SK-N-MC (cell line): Measurements from ENCODE around the gene FOXRED2.

Experiments
- DNase-seq: peaks from one replicate; pipeline ENCODE4 v3.0.0-alpha.2; 2011; ENCODE audit warnings: low read depth, low spot score
- H3K27ac ChIP-seq: fragments of 200-600 bp; sonication (generic); 2 replicates; pipeline ENCODE4 v1.5.1; 2016; ENCODE audit warnings: mixed run types
- H3K36me3 ChIP-seq: fragments of 200-600 bp; sonication (generic); 2 replicates; pipeline ENCODE4 v1.6.1; 2017; ENCODE audit warnings: antibody characterized with exemption, low read length, mixed read lengths; ENCODE audit not compliant: insufficient read depth
- H3K4me3 ChIP-seq: fragments of 200-600 bp; sonication (generic); 2 replicates; pipeline ENCODE4 v1.5.1; 2016
- H3K9ac ChIP-seq: fragments of 200-600 bp; sonication (generic); 2 replicates; pipeline ENCODE4 v1.8.0; 2017; ENCODE audit warnings: mixed run types, mixed read lengths; ENCODE audit not compliant: insufficient read length
- H3K9me3 ChIP-seq: fragments of 200-600 bp; sonication (generic); 2 replicates; pipeline ENCODE4 v1.6.1; 2017; ENCODE audit warnings: low read depth, mild to moderate bottlenecking, antibody characterized with exemption, low read length, moderate library complexity, mixed read lengths
- EZH2 ChIP-seq: fragments of 200-600 bp; sonication (generic); IDR thresholded peaks from one replicate; pipeline ENCODE4 v1.6.1; 2017; ENCODE audit warnings: antibody characterized with exemption
- FOXP2 ChIP-seq: optimal IDR thresholded peaks from 2 replicates; pipeline ENCODE3; 2011; ENCODE audit warnings: mild to moderate bottlenecking, moderate library complexity; ENCODE audit not compliant: insufficient read depth; ENCODE audit errors: extremely low read length, control extremely low read depth
- POLR2AphosphoS5 ChIP-seq: IDR thresholded peaks from 2 replicates; pipeline ENCODE4 v1.6.1; 2012; ENCODE audit warnings: mild to moderate bottlenecking, low read depth, low read length, borderline replicate concordance

FOXRED2 gene

GRCh38 chr22:36481393-36482168, 25.3 kb downstream of the FOXRED2 start, which contains the start of gene TXN2:
TXN2 (minus strand) TSS chr22:36481640; CDS start chr22:36480837, 803 bp downstream.
- Histone ChIP-seq H3K27ac (peak within 1 kb of the TSS; percentile 99), H3K36me3 (peaks cover 23% of the 10 kb centered on the region), H3K4me3 (peak within 1 kb of the TSS; percentile 83), H3K9ac (peak within 1 kb of the TSS; percentile 91), H3K9me3 (no peaks in the 10 kb centered on the region)
- peak; percentile 8 for TF ChIP-seq FOXP2
- peak; percentile 84 for TF ChIP-seq POLR2AphosphoS5
- no peak for TF ChIP-seq EZH2
- DNase-seq, result peak; percentile 88

- DNase-seq, result peak; percentile 77
- peak overlapping the region; percentile 83 for H3K4me3 ChIP-seq
- peak overlapping the region; percentile 99 for H3K27ac ChIP-seq
- TF ChIP-seq FOXP2, result no peak
- TF ChIP-seq EZH2, result no peak
- TF ChIP-seq POLR2AphosphoS5, result no peak
- peaks cover 22% of the 10 kb centered on the region; the same call in 1 of the 2 replicates for H3K36me3 ChIP-seq
- H3K9me3 ChIP-seq, result no peaks in the 10 kb centered on the region
- peak overlapping the region; percentile 91 for H3K9ac ChIP-seq
These were observed 25.9 kb downstream of the FOXRED2 start for GRCh38 chr22:36480941-36481392.

GRCh38 chr22:36478966-36479365, 27.9 kb downstream of the FOXRED2 start:
- no peak overlapping the region for H3K27ac ChIP-seq
- no peak overlapping the region for H3K4me3 ChIP-seq

GRCh38 chr22:36475341-36475740, 31.5 kb downstream of the FOXRED2 start:
- H3K36me3 ChIP-seq, result peaks cover 47% of the 10 kb centered on the region
- TF ChIP-seq POLR2AphosphoS5 (no peak), EZH2 (no peak), FOXP2 (no peak)

More at GRCh38 chr22:36478966-36479365, 27.9 kb downstream of the FOXRED2 start:
- Histone ChIP-seq H3K36me3 (peaks cover 37% of the 10 kb centered on the region), H3K9me3 (no peaks in the 10 kb centered on the region), H3K9ac (no peak overlapping the region)
- no peak for TF ChIP-seq FOXP2
- no peak for DNase-seq

GRCh38 chr22:36472689-36473088, 34.2 kb downstream of the FOXRED2 start:
- DNase-seq, result no peak
- Histone ChIP-seq H3K9ac (no peak overlapping the region), H3K4me3 (no peak overlapping the region), H3K9me3 (no peaks in the 10 kb centered on the region), H3K27ac (no peak overlapping the region), H3K36me3 (peaks cover 38% of the 10 kb centered on the region)
- TF ChIP-seq EZH2 (no peak), POLR2AphosphoS5 (no peak)

More at GRCh38 chr22:36475341-36475740, 31.5 kb downstream of the FOXRED2 start:
- H3K9me3 ChIP-seq, result no peaks in the 10 kb centered on the region
- DNase-seq, result no peak
- no peak overlapping the region for H3K27ac ChIP-seq
- no peak overlapping the region for H3K9ac ChIP-seq
- H3K4me3 ChIP-seq, result no peak overlapping the region

GRCh38 chr22:36471341-36471821, 35.5 kb downstream of the FOXRED2 start:
- H3K9ac ChIP-seq, result no peak overlapping the region
- TF ChIP-seq POLR2AphosphoS5 (no peak), FOXP2 (no peak), EZH2 (no peak)

GRCh38 chr22:36470994-36471331, 35.9 kb downstream of the FOXRED2 start:
- no peak for TF ChIP-seq EZH2
- TF ChIP-seq FOXP2, result no peak
- TF ChIP-seq POLR2AphosphoS5, result no peak
- H3K36me3 ChIP-seq, result peaks cover 25% of the 10 kb centered on the region

More at GRCh38 chr22:36471341-36471821, 35.5 kb downstream of the FOXRED2 start:
- Histone ChIP-seq H3K4me3 (no peak overlapping the region), H3K36me3 (peaks cover 27% of the 10 kb centered on the region), H3K9me3 (no peaks in the 10 kb centered on the region), H3K27ac (no peak overlapping the region)
- DNase-seq, result no peak

GRCh38 chr22:36470162-36470993, 36.5 kb downstream of the FOXRED2 start:
- peaks cover 19% of the 10 kb centered on the region for H3K36me3 ChIP-seq

More at GRCh38 chr22:36470994-36471331, 35.9 kb downstream of the FOXRED2 start:
- Histone ChIP-seq H3K9me3 (no peaks in the 10 kb centered on the region), H3K9ac (no peak overlapping the region), H3K27ac (no peak overlapping the region), H3K4me3 (no peak overlapping the region)
- no peak for DNase-seq

More at GRCh38 chr22:36470162-36470993, 36.5 kb downstream of the FOXRED2 start:
- Histone ChIP-seq H3K27ac (no peak overlapping the region), H3K4me3 (no peak overlapping the region), H3K9me3 (no peaks in the 10 kb centered on the region), H3K9ac (peak overlapping the region; percentile 6)
- no peak for TF ChIP-seq FOXP2
- TF ChIP-seq POLR2AphosphoS5, result no peak
- no peak for TF ChIP-seq EZH2
- peak; percentile 56 for DNase-seq
